GM18511 (cell line): Measurements from ENCODE around the gene ALG12.
A peak's percentile ranks its signal among the peaks of the same experiment; 100 is the strongest.

Source experiments
- ATAC-seq: cut with Tn5 transposase; IDR thresholded peaks from one replicate; pipeline ENCODE4 v1.9.1; 2021; ENCODE audit warnings: mild to moderate bottlenecking, moderate library complexity; ENCODE audit not compliant: unreplicated experiment

ALG12 gene

DNA sequence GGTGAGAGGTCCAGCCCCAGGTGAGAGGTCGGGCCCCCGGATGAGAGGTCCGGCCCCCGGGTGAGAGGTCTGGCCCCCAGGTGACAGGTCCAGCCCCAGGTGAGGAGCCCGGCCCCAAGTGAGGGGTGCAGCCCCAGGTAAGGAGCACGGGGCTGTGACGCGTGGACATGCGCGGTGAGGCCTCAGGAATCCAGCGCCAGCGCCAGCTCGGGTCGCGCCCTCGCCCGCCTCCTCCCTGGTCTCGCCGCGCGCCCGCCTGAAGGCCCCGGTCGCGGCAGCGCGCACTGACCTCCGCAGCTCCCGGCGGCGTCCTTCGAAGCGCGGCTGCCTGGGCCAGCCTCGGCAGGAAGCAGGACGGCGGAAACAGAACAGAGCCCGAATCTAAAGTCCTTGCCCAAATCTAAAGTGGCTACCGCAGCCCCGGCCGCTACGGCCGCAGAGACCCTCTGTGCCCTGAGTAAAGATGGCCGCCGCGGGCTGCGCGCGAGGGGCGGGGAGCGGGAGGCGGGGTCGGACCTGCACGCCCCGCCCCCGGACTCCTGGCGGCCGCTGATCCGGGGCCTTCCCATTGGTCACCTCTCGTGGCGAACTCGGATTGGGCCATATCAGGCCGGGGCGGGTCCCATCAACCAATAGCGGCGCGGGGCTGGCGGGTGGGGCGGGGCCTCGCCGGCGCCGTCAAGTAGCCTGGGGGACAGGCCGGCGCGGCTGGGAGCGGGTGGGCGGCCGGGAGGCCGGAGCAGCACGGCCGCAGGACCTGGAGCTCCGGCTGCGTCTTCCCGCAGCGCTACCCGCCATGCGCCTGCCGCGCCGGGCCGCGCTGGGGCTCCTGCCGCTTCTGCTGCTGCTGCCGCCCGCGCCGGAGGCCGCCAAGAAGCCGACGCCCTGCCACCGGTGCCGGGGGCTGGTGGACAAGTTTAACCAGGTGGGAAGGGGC is at the start of gene ALG12, which contains the start of gene CRELD2:
Gene ALG12 (minus strand): TSS at position 465 of the 937 bp plus-strand sequence. CDS start 4,673 bp downstream, outside the sequence.
Gene CRELD2 (plus strand): TSS at position 661 of the 937 bp plus-strand sequence. CDS start 136 bp downstream, at position 797.
- peak; percentile 93 for ATAC-seq

DNA sequence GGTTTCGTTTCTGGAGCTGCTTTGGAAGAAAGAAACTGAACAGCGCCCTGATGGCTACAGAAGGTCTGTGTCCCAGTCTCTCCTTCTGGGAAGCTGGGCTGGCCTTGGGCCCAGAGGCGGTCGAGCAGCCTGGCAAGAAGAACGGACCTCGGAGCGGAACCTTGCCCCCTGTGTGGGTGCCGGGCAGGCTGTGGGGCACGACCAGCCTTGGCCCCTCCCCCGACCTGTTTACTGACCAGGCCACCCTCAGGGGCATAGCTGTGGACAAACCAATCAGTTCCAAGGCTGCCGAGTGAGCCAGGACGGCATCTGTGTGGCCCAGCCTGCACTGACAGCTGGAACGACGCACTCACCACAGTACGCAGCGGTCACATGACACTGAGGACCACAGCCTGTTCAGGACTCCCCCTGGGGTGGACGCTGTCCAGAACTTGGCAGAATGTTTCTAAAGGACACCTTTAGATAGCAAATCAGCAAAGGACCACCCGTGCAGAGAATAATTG is 49.5 kb upstream of the ALG12 start:
- ATAC-seq, result no peak

DNA sequence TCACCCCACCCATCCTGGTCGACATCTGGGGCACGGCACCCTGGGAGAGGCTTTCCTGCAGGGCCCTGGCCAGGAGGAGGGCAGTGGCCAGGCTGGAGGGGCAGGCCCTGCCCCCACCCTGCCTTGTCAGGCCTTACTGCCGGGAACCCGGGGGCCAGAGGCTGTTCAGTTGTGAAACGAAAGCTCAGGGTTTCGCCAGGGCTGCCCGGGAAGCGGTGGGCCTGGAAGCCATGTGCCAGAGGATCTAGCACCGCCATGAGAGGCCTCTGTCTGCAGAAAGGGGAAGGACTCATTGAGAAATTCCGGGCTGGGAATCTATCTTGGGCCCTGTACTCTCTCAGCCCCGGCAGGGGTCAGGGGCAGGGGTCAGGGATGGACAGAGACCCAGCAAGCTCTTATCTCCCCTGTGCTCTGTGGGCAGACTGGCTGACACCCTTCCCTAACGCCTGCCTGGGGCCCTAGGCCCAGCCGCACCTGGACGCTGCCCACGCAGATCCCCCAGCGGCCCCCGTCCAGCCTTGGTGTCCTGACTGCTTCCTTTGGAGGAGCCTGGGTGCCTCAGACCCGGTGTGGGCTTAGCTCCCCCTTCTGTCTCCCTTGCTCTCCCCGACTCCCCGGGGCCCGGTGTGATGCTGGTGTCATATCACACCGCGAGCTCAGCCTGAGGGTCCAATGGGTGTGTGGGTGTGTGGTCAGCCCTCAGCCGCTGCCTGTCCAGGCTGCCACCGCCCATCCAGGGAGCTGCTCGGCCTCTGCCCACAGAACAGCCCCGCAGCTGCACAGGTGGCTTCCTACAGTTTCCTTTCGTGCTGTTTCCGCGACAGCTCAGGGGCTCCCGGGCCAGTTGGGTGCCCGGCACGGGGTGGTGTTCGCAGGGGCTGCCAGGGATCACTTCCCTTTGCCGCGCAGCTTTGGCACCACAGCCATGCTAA is 48.8 kb upstream of the ALG12 start:
- ATAC-seq, result no peak

GRCh38 chr22:49966041-49966773 is 48.0 kb upstream of the ALG12 start:
- no peak for ATAC-seq

GRCh38 chr22:49965091-49966040 is 47.1 kb upstream of the ALG12 start:
- no peak for ATAC-seq

DNA sequence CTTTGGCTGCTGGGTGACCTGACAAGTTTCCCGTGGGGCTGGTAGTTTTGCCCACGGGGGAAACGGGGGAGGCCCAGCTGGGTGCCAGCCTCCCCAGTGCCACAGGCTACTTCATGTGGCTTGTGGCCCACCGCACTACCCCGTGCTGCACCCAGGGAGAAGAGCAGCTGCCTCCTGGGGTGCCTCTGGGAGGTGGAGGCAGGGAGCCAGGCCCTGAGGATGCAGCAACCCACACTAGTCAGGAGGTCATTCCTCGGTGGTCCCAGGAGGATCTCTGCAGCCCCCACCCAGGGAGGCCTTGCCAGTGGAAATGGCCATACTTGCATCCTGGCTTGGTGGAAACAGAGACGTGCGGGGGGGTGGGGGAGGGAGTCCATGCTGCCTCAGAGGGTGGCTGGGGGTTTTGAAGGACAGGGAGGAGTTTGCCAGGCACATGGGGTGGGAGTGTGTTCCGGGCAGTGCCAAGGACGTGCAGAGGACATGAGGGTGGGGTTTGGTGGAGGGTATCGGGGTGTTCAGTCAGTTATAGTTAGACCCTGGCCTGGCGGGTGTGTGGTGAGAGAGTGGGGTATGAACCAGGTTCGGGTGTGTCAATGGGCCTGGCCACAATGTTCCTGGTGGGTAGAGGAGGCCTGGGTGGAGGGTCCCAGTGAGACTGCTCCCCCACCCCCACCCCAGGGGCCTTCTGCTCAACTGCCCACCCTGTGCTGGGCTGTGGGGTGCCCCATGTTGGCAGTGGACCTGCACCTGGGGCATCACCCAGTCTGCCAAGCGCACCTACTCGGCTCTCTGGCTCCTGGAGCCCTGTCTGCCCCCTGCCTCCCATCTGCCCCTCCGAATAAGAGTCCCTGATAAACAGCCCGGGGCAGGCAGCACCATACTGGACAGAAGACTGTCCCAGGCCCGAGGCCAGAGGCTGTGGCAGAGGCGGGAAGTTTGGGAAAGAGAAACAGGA is 46.2 kb upstream of the ALG12 start:
- ATAC-seq, result no peak

GRCh38 chr22:49963647-49964026 is 45.4 kb upstream of the ALG12 start:
- ATAC-seq, result no peak

DNA sequence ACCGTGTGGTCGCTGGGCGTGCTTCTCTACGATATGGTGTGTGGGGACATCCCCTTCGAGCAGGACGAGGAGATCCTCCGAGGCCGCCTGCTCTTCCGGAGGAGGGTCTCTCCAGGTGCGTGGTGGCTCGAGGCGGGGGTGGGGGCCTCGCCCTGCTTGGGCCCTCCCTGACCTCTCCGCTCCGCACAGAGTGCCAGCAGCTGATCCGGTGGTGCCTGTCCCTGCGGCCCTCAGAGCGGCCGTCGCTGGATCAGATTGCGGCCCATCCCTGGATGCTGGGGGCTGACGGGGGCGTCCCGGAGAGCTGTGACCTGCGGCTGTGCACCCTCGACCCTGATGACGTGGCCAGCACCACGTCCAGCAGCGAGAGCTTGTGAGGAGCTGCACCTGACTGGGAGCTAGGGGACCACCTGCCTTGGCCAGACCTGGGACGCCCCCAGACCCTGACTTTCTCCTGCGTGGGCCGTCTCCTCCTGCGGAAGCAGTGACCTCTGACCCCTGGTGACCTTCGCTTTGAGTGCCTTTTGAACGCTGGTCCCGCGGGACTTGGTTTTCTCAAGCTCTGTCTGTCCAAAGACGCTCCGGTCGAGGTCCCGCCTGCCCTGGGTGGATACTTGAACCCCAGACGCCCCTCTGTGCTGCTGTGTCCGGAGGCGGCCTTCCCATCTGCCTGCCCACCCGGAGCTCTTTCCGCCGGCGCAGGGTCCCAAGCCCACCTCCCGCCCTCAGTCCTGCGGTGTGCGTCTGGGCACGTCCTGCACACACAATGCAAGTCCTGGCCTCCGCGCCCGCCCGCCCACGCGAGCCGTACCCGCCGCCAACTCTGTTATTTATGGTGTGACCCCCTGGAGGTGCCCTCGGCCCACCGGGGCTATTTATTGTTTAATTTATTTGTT is 44.8 kb upstream of the ALG12 start:
- no peak for ATAC-seq

DNA sequence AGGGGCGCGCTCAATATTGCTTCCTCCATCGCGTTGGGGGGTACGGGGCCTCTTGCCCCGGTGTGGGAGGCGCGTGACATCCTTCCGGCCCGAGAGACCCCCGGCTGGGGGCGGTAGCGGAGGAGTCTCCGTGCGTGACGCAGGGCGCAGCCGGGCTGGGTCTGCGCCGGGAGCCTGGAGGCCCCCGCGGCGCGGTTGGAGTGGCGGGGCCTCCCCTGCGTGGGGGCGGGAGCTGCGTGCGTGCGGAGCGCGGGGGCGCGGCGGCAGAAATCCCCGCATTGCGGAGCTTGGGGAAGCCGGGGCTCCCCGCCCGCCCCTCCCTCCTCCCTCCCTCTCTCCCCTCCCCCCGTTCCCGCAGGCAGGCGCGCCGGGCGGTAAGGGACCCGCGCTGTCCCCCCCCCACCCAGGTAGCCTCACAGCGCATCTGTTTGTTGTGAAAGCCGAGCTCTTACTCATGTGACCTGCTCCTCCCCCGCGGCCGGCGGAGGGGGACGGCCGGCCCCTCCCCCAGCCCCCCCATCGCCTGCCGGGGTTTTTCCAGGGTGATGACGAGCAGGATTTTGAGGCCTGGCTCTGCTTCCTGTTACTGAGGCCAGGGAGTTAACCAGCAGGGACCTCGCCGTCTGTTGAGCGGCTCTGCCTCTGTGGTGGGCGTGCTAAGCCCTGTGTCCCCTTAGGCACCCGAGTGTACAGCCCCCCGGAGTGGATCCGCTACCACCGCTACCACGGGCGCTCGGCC is 43.9 kb upstream of the ALG12 start:
- ATAC-seq, result no peak

GRCh38 chr22:49961601-49962011 is 43.4 kb upstream of the ALG12 start:
- no peak for ATAC-seq

- no peak for ATAC-seq
Observed at GRCh38 chr22:49961005-49961600, 42.9 kb upstream of the ALG12 start.

- ATAC-seq, result peak; percentile 70
Observed at GRCh38 chr22:49960159-49961004, 42.1 kb upstream of the ALG12 start, which contains the start of gene PIM3. PIM3 (plus strand) TSS chr22:49960772; CDS start chr22:49960948, 176 bp downstream.

DNA sequence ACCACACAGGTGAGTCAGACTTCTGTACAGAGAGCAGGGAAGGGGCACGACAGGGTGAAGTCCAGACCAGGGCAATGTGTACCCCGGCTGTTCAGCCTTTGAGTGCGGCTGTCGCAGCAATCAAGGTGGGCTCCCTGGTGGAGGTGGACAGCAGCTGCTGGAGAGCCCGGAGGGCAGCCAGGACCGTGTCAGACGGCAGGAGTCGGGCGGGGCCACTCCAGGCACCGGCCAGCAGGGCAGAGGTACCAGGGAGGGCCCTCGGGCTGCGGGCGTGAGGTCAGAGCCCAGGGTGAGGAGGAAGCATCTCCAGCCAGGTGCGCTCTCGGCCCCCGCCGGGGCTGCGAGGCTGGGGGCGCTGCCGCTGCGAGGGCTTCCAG is 41.5 kb upstream of the ALG12 start:
- peak; percentile 15 for ATAC-seq

DNA sequence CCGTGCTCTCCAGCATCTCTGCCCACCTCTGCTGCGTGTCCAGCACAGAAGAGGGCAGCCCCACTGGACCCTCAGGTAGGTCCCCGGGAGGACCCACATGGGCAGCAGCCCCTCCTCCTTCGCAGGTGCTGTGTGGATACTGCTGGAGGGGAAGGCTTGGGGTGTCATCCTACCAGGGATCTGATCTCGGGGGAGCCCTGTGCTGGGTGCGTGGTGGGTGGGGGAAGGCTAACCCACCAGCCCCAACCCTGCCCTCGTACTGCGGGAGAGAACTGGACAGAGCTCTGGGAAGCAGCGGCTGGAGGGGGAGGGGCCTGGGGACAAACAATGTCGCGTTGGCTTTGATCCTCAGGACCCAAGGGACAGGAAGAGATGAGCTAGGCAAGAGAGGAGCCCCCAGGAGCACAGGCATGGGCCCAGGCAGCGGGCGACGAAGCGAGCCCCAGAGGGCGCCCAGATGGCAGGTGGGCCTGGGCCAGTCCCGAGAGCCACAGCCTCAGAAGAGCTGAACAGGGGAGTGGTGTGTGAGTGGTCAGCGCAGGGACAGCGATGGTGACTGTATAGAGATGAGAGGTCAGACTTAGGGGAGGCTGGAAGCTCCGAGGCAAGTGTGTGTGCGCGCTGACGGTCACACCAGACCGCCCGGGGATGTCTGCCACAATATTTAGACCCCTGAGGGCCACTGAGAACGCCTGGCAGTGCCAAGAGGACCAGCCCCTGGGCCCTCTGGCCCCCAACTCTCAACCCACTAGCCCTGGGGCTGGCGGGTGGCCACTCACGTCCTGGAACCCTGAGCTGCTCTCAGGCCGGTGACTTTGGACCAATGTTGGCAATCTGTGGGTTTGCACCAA is 40.9 kb upstream of the ALG12 start:
- ATAC-seq, result no peak
